Aortic smooth muscle cell (primary cell): Measurements from ENCODE around the gene PPBP. TPM values are rescaled to one million over a fixed set of nuclear protein-coding genes. Genes with fewer than 3 reads are reported as not detected.

Source experiments
- total RNA-seq: library from RNA; depleted of rRNA; stranded (reverse); fragments of >200 nt; gene quantifications from 2 replicates; pipeline ENCODE4 v1.2.3, GENCODE V29; 2014

PPBP gene, protein sequence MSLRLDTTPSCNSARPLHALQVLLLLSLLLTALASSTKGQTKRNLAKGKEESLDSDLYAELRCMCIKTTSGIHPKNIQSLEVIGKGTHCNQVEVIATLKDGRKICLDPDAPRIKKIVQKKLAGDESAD
- total RNA-seq = not detected in 2 replicates

DNA sequence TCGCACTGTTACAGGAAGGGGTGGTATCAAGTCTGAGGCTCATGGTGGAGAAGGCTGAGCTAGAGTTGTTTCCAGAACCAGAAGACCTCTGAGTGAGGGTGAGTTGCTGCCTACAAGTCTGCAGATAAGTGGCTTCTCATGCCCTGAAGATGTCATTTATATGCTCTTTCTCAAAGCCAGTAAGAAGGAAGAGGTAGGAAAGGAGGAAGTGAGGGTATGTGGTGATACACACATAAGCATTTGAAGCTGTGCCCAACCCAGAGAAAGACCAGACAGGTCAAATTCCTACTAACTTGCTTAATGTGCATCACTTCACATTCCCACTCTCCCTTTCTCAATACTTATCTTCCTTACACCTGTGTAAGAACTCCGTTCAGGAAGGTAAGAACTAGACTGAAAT lies at the start of gene PPBP:
Gene PPBP (minus strand): TSS at position 130 of the 400 bp plus-strand sequence. CDS start 87 bp downstream, at position 43.

DNA sequence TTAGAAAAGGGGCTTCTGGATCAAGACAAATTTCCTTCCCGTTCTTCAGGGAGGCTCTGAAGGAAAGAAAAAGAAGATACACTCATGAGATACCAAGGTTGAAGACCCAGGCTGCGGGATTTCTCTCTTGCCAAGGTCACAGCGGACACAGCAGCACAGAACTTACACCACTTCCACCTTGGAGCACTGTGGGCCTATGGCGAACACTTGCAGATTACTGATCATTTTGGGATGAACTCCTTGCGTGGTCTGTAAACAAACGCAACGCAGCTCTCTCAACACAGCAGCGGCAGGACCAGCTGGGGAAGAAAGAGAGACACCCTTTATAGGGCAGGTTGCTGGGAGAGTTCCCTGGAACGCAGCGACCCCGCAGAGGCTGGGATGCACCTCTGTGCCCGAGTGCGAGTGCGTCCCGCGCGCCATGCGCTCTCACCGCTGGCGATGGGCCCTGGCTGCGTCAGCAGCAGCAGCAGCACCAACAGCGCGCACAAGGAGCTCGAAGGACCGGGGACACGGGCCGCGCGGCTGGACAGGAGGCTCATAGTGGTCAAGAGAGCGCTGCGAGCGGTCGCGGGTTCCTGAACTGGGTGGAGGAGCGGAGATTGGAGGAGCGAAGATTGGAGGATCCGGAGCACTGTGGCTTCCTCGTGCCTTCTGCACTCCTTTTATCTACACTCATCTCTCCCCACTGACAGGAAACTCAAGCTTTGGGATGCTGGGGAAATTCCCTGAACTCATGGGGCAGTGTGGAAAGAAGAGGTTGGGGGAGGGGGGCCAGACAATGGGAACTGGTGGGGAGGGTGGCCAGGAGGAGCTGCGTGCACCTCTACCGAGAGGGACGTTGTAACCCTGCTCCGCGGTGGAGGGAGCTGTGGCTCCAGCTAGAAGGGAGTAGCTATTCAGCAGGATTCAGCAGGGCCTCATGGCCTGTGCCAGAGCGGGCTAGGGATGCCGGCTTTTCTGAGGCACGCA lies 10.3 kb upstream of the PPBP start, which contains the start of gene CXCL5:
Gene CXCL5 (minus strand): TSS at position 638 of the 972 bp plus-strand sequence. CDS start 96 bp downstream, at position 542.

Other genes with a start within 250 kb of the PPBP start
- 2.1 and 6.2 TPM in 2 replicates for gene CXCL8, start 247.6 kb downstream of the PPBP start, total RNA-seq
- 0.26 and 0.56 TPM in 2 replicates for gene CXCL6, start 151.5 kb downstream of the PPBP start, total RNA-seq
- gene PF4V1, start 134.9 kb downstream of the PPBP start, total RNA-seq = 0.40 TPM in 1 of 2 replicates, not detected in the other
- 1.3 and 4.5 TPM in 2 replicates for gene CXCL1, start 118.8 kb downstream of the PPBP start, total RNA-seq
- not detected in 2 replicates for gene PF4, start 6.2 kb downstream of the PPBP start, total RNA-seq
- gene CXCL5, start 10.5 kb upstream of the PPBP start, total RNA-seq = not detected in 2 replicates
- 0.26 TPM in 1 of 2 replicates, not detected in the other for gene CXCL3, start 50.5 kb upstream of the PPBP start, total RNA-seq
- gene CXCL2, start 111.0 kb upstream of the PPBP start, total RNA-seq = 0.26 and 0.62 TPM in 2 replicates
- gene MTHFD2L, start 169.9 kb upstream of the PPBP start, total RNA-seq = 11.9 and 12.4 TPM in 2 replicates